ENCODE data around the gene NHSL1. TPM values are rescaled to one million over a fixed set of nuclear protein-coding genes. Genes with fewer than 3 reads are reported as not detected.

NHSL1 gene
- total RNA-seq, 3 donors from 2014 or later: 15.4 to 17.4 (median 16.5) TPM

GRCh38 chr6:138401960-138402837 lies 97.1 kb downstream of the NHSL1 start:
- no peaks in the 10 kb centered on the region for H3K4me1 ChIP-seq
- intact Hi-C loops (cut with DNase I; ENCODE audit: low total_unique reads): no loop called here
- H3K4me3 ChIP-seq: no peak overlapping the region
- DNase-seq (ENCODE audit: low spot score in 2 of 2): no peak
- H3K36me3 ChIP-seq: no peaks in the 10 kb centered on the region
- no peaks in the 10 kb centered on the region for H3K27me3 ChIP-seq
- H3K9me3 ChIP-seq: no peaks in the 10 kb centered on the region
- H3K27ac ChIP-seq: no peak overlapping the region
- TF ChIP-seq POLR2A (IDR thresholded peaks at IDR 0.05) (no peak), POLR2AphosphoS5 (IDR thresholded peaks at IDR 0.05) (no peak), CTCF (IDR thresholded peaks at IDR 0.05) (no peak)

GRCh38 chr6:138400326-138400725 lies 99.0 kb downstream of the NHSL1 start:
- H3K36me3 ChIP-seq: no peaks in the 10 kb centered on the region
- H3K27ac ChIP-seq: no peak overlapping the region
- H3K4me3 ChIP-seq: no peak overlapping the region
- no peaks in the 10 kb centered on the region for H3K27me3 ChIP-seq
- no peaks in the 10 kb centered on the region for H3K4me1 ChIP-seq
- no peak for DNase-seq (ENCODE audit: low spot score in 2 of 2)
- intact Hi-C loops (cut with DNase I; ENCODE audit: low total_unique reads): no loop called here
- H3K9me3 ChIP-seq: no peaks in the 10 kb centered on the region
- TF ChIP-seq CTCF (IDR thresholded peaks at IDR 0.05) (no peak), POLR2A (IDR thresholded peaks at IDR 0.05) (no peak), POLR2AphosphoS5 (IDR thresholded peaks at IDR 0.05) (no peak)

GRCh38 chr6:138397128-138398122 lies 101.9 kb downstream of the NHSL1 start:
- H3K27ac ChIP-seq: no peak overlapping the region
- intact Hi-C loops (cut with DNase I; ENCODE audit: low total_unique reads): no loop called here
- no peak overlapping the region for H3K4me3 ChIP-seq
- no peaks in the 10 kb centered on the region for H3K36me3 ChIP-seq
- DNase-seq (ENCODE audit: low spot score in 2 of 2): no peak
- no peaks in the 10 kb centered on the region for H3K4me1 ChIP-seq
- no peaks in the 10 kb centered on the region for H3K9me3 ChIP-seq
- TF ChIP-seq CTCF (IDR thresholded peaks at IDR 0.05): no peak
- no peak for TF ChIP-seq POLR2AphosphoS5 (IDR thresholded peaks at IDR 0.05)
- no peak for TF ChIP-seq POLR2A (IDR thresholded peaks at IDR 0.05)
- no peaks in the 10 kb centered on the region for H3K27me3 ChIP-seq

GRCh38 chr6:138396709-138397108 lies 102.6 kb downstream of the NHSL1 start:
- H3K4me1 ChIP-seq: no peaks in the 10 kb centered on the region
- H3K9me3 ChIP-seq: no peaks in the 10 kb centered on the region
- no peak overlapping the region for H3K27ac ChIP-seq
- H3K27me3 ChIP-seq: no peaks in the 10 kb centered on the region
- DNase-seq (ENCODE audit: low spot score in 2 of 2): no peak
- no peak for TF ChIP-seq CTCF (IDR thresholded peaks at IDR 0.05)
- TF ChIP-seq POLR2A (IDR thresholded peaks at IDR 0.05): no peak
- H3K4me3 ChIP-seq: no peak overlapping the region
- no peaks in the 10 kb centered on the region for H3K36me3 ChIP-seq
- intact Hi-C loops (cut with DNase I; ENCODE audit: low total_unique reads): no loop called here

All from breast epithelium (tissue), 4 donors.